Heart left ventricle (tissue), 16 donors: ENCODE data around the gene SMARCA2. TPM values are rescaled to one million over a fixed set of nuclear protein-coding genes. Genes with fewer than 3 reads are reported as not detected.

Experiments
- ATAC-seq, 4 donors: fragments of 200-7000 bp; cut with Tn5 transposase; one replicate each; pipeline ENCODE4 v1.9.1; 2020 to 2022; ENCODE audit warnings: moderate library complexity in 4 of 4, mild to moderate bottlenecking in 3 of 4, moderate number of reproducible peaks in 1 of 4
- DNase-seq, 5 donors: peaks; one replicate each; pipeline ENCODE4 v3.0.0-alpha.2; 2020
- H3K27ac ChIP-seq, 12 donors: fragments of 200-600 bp; sonication (generic) in 4 of 12; one replicate each; pipeline versions ENCODE4 v1.5.0 to v1.8.0; 2016 to 2022; ENCODE audit warnings: mild to moderate bottlenecking in 2 of 12
- H3K27me3 ChIP-seq, 9 donors: fragments of 200-600 bp; sonication (generic) in 2 of 9; one replicate each; pipeline versions ENCODE4 v1.5.1 to v1.8.0; 2016 to 2022; ENCODE audit warnings: mild to moderate bottlenecking in 3 of 9
- H3K36me3 ChIP-seq, 9 donors: fragments of 200-600 bp; sonication (generic) in 2 of 9; one replicate each; pipeline versions ENCODE4 v1.5.0 to v1.8.0; 2018 to 2022; ENCODE audit warnings: mild to moderate bottlenecking in 2 of 9
- H3K4me1 ChIP-seq, 12 donors: fragments of 200-600 bp; sonication (generic) in 4 of 12; one replicate each; pipeline versions ENCODE4 v1.5.0 to v1.8.0; 2016 to 2022; ENCODE audit warnings: mild to moderate bottlenecking in 3 of 12
- H3K4me3 ChIP-seq, 12 donors: fragments of 200-600 bp; sonication (generic) in 4 of 12; one replicate each; pipeline versions ENCODE4 v1.5.0 to v1.8.0; 2017 to 2022; ENCODE audit warnings: mild to moderate bottlenecking in 9 of 12, moderate library complexity in 4 of 12
- H3K9me3 ChIP-seq, 12 donors: fragments of 200-600 bp; sonication (generic) in 4 of 12; one replicate each; pipeline versions ENCODE4 v1.5.0 to v1.8.0; 2016 to 2022; ENCODE audit warnings: mild to moderate bottlenecking in 1 of 12
- POLR2A ChIP-seq, 2 donors: fragments of 450-650 bp; IDR thresholded peaks; one replicate each; pipeline ENCODE4 v1.6.1; 2017; ENCODE audit warnings: antibody characterized with exemption in 2 of 2, mild to moderate bottlenecking in 2 of 2, moderate library complexity in 2 of 2
- WGBS, 4 donors: extraction: QIAGEN DNeasy Blood & Tissue Kit in 2 of 4; methylation state at CpG; one replicate each; pipeline versions ENCODE4 v1.1.5 to v1.1.7; 2013 to 2018; 5-methylcytosine and 5-hydroxymethylcytosine counted together
- intact Hi-C, 10 donors: fragments of 100-400 bp; cut with DNase I; formaldehyde crosslinking; loops; one replicate each; pipeline versions ENCODE4 v1.11.1 to v1.14.2; 2022
- polyA plus RNA-seq, 2 donors: library from polyadenylated mRNA; stranded (reverse); fragments of 200-250 nt; gene quantifications; one replicate each; pipeline ENCODE4 v1.2.3, GENCODE V29; 2013
- total RNA-seq, 9 donors: library from RNA; depleted of rRNA in 2 of 9; stranded (reverse); fragments of >200 nt in 2 of 9; fragmentation: NEBNext Ultra II Directional in 3 of 9; extraction: Animal tissue kit (Norgen Biotek cat#: 25700) in 3 of 9; gene quantifications; one replicate each; pipeline versions ENCODE4 v1.1.0 to v1.2.4, GENCODE V29; 2016 to 2023
- TF ChIP-seq, protein P1 (sequence below), 12 donors: fragments of 200-600 bp; sonication (generic) in 4 of 12; IDR thresholded peaks; one replicate each; pipeline versions ENCODE4 v1.5.0 to v1.8.0; 2018 to 2022; ENCODE audit warnings: antibody characterized with exemption in 12 of 12, mild to moderate bottlenecking in 5 of 12
- donor health status: ischemic (EF 13 %, LVEDD 7.1; RV severe dilation, severe dysfunction).
- donor health status: healthy with polysubstance abuse.
- donor health status: DM: no; HTN: yes; CAD: no.
- donor health status: DM: no; HTN: no; CAD: no.
- donor health status: ischemic (EF 25% LVEDD 6.9; RV normal size, moderate dysfunction).
- donor health status: ischemic (EF 25% LVEDD 5.7; RV mildly dilated, moderate dysfunction).
- donor health status: healthy.
- donor health status: DM: yes; HTN: yes; CAD: no.
- donor health status: ischemic (EF 35%, LVEDD 5.7; RV mildly dilated, moderate dysfunction).
- donor health status: nonischemic (EF 11% LVEDD 7.7; RV severe dilation, severe dysfunction).
- donor health status: DM: yes; HTN: yes; CAD: no.
- donor health status: PGD.
- donor health status: ischemic (EF 29% LVEDD 5.4; RV normal size, mild dysfunction).
- donor health status: nonischemic (EF 23%, LVEDD 6.1; RV moderate dilation, normal function).

SMARCA2 gene
- total and polyA plus RNA-seq, 11 donors: 29.3 to 149 (median 103) TPM

DNA sequence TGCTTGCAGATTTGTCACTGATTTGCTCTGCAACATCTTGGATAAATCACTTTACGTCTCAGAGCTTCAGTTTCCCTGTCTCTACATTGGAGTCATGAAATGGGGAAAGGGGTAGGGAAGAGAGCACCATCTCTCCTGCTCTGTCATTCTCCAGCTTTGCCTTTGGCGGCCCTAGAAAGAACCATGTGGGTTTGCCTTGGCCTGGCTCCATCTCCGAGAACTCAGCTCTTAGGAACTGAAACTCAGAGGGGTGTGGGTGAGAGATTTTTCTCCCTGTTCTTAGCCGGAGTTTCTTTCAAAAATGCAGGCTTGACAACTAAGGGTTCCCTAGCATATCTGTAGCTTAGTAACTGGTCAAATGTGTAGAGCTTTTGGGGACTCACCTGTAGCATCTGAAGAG lies 123.5 kb downstream of the SMARCA2 start:
- Histone ChIP-seq H3K27me3 (no peaks in the 10 kb centered on the region), H3K4me1 (peaks cover 0 to 42% (median 17%) of the 10 kb centered on the region in 12 donors), H3K27ac (peak overlapping the region in 1 of 12 donors; percentile 2), H3K36me3 (peaks cover 0 to 57% (median 29%) of the 10 kb centered on the region in 9 donors), H3K4me3 (no peak overlapping the region), H3K9me3 (no peaks in the 10 kb centered on the region)
- DNase-seq (peak in 1 of 5 donors; percentile 41), ATAC-seq (peak in 1 of 4 donors; percentile 25)
- intact Hi-C loops: loop anchor here in 5 of 10 donors (10.0 kb wide), 6 partner anchors 46 to 596 kb away; partner anchors contain the start of gene VLDLR (in 2 of the 5)
- no peak for TF ChIP-seq POLR2A (IDR thresholded peaks at IDR 0.05)
- TF ChIP-seq, protein P1, sequence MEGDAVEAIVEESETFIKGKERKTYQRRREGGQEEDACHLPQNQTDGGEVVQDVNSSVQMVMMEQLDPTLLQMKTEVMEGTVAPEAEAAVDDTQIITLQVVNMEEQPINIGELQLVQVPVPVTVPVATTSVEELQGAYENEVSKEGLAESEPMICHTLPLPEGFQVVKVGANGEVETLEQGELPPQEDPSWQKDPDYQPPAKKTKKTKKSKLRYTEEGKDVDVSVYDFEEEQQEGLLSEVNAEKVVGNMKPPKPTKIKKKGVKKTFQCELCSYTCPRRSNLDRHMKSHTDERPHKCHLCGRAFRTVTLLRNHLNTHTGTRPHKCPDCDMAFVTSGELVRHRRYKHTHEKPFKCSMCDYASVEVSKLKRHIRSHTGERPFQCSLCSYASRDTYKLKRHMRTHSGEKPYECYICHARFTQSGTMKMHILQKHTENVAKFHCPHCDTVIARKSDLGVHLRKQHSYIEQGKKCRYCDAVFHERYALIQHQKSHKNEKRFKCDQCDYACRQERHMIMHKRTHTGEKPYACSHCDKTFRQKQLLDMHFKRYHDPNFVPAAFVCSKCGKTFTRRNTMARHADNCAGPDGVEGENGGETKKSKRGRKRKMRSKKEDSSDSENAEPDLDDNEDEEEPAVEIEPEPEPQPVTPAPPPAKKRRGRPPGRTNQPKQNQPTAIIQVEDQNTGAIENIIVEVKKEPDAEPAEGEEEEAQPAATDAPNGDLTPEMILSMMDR (IDR thresholded peaks at IDR 0.05): no peak
- whole genome bisulfite sequencing, 4 donors: 81 to 89% (median 88%) methylated on average over 4 of the region's 4 CpGs

DNA sequence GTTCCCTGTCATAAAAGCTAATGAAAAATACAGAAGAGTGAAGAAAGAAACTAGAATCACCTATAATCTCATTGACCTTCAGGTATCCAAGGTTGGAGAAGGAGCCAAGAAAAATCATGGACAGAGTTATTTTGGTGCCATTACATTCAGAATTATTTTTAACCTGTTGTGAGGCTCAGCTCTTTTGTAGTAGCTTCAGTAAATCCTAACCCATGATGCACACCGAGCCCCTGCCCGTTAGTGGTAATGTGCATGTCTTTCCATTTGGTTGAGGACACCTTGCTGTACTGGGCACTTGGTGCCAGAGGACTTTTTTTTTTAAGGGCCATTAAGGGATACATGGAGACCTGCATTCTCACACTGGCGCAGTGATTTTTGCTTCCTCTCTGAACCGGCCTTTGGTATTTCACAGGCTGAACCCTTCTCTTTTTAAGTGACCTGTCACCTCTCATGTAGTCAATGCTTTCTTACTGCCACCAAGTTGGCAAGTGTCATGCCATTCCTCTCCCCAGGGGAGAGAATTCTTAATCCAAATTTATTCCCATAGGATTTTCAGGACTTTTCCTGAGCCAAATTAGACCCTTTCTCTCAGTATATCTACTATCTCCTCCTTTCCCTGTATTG lies 125.6 kb downstream of the SMARCA2 start:
- 52 to 71% (median 63%) methylated on average over 4 of the region's 4 CpGs for WGBS, 4 donors

DNA sequence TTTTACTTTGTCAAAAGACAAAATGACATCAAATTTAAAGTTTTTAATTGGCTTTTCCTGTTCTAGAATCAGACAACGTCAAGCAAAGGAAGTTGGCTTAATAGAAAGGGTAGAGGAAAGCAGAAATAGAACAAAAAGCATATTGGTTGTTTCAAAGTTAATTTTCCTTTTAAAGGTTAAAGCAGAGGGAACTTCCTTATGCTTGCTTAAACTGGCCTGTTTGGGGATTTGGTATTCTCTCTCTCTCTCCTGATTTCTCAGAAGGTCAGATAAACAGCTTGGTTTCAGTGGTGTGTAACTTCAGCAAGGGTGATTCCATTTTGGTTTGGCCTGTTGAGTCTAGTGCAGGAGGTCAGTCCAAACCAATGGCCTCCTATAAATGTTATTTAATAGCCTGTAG lies 127.1 kb downstream of the SMARCA2 start:
- Histone ChIP-seq H3K36me3 (peaks cover 0 to 37% (median 16%) of the 10 kb centered on the region in 9 donors), H3K27ac (no peak overlapping the region), H3K4me1 (peaks cover 0 to 38% (median 16%) of the 10 kb centered on the region in 12 donors), H3K9me3 (no peaks in the 10 kb centered on the region), H3K27me3 (no peaks in the 10 kb centered on the region), H3K4me3 (no peak overlapping the region)
- DNase-seq: no peak
- TF ChIP-seq POLR2A (IDR thresholded peaks at IDR 0.05): no peak
- TF ChIP-seq, protein P1 (IDR thresholded peaks at IDR 0.05): no peak
- intact Hi-C loops: loop anchor here in 4 of 10 donors (10.0 kb wide), 4 partner anchors 93 to 673 kb away; no protein-coding TSS in a partner anchor
- WGBS, 4 donors: 50 to 56% (median 55%) methylated on average over 1 of the region's 1 CpG
- ATAC-seq: no peak

More for the DNA sequence above, 125.6 kb downstream of the SMARCA2 start:
- H3K27me3 ChIP-seq: no peaks in the 10 kb centered on the region
- peaks cover 0 to 45% (median 25%) of the 10 kb centered on the region in 9 donors for H3K36me3 ChIP-seq
- no peak overlapping the region for H3K4me3 ChIP-seq
- H3K4me1 ChIP-seq: peaks cover 0 to 38% (median 17%) of the 10 kb centered on the region in 12 donors
- TF ChIP-seq POLR2A (IDR thresholded peaks at IDR 0.05): no peak
- H3K27ac ChIP-seq: peak overlapping the region; percentile 18 to 69 (median 60)
- intact Hi-C loops: loop anchor here in 4 of 10 donors (10.0 kb wide), 4 partner anchors 94 to 674 kb away; no protein-coding TSS in a partner anchor
- H3K9me3 ChIP-seq: no peaks in the 10 kb centered on the region
- ATAC-seq: peak; percentile 60 to 74 (median 66)
- DNase-seq: no peak

DNA sequence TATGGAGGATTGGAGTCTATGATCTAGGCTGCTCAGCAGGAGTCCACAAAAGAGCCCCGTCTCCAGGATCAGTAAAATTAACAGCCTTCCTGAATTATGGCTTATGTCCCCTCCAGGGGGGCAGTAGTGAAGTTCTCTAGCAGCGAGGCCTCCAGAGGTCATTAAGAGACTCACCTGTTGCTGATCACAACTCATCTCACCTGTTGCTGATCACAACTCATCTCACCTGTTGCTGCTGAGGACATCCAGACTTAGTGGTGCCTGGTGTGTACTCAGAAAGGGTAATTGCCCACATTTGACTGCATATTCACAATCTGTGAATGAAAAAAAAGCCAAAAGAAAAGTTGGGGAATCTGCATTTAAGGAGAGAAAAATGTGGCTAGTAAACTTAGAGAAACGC lies 129.5 kb downstream of the SMARCA2 start:
- intact Hi-C loops: loop anchor here in 4 of 10 donors (10.0 kb wide), 4 partner anchors 90 to 670 kb away; no protein-coding TSS in a partner anchor
- no peak for ATAC-seq
- H3K36me3 ChIP-seq: peaks cover 0 to 21% (median 8%) of the 10 kb centered on the region in 9 donors
- H3K27me3 ChIP-seq: no peaks in the 10 kb centered on the region
- no peaks in the 10 kb centered on the region for H3K9me3 ChIP-seq
- no peak for DNase-seq
- H3K4me1 ChIP-seq: peaks cover 0 to 34% (median 17%) of the 10 kb centered on the region in 12 donors
- TF ChIP-seq, protein P1 (IDR thresholded peaks at IDR 0.05): no peak
- TF ChIP-seq POLR2A (IDR thresholded peaks at IDR 0.05): no peak
- 79 to 99% (median 97%) methylated on average over 2 to 3 of the region's 3 CpGs for WGBS, 4 donors
- no peak overlapping the region for H3K27ac ChIP-seq
- no peak overlapping the region for H3K4me3 ChIP-seq
